ENCODE measurements around the gene PHF13.
A peak's percentile ranks its signal among the peaks of the same experiment; 100 is the strongest.

PHF13 gene

GRCh38 chr1:6613361-6614018 lies at the start of gene PHF13:
Gene PHF13 (plus strand): TSS chr1:6613731. CDS start chr1:6614067, 336 bp downstream.
- H3K4me1 ChIP-seq, result peaks cover 0 to 50% (median 23%) of the 10 kb centered on the region in 4 donors

GRCh38 chr1:6569033-6569432 lies 44.5 kb upstream of the PHF13 start:
- no peak overlapping the region for H3K27ac ChIP-seq
- DNase-seq, result no peak
- peaks cover 0 to 3% of the 10 kb centered on the region in 2 donors for H3K27me3 ChIP-seq
- peaks cover 0 to 6% (median 0%) of the 10 kb centered on the region in 3 donors for H3K9me3 ChIP-seq
- TF ChIP-seq CTCF (IDR thresholded peaks at IDR 0.05), result no peak
- no peaks in the 10 kb centered on the region for H3K36me3 ChIP-seq
- intact Hi-C loops (cut with DNase I; ENCODE audit: low total_unique reads), result no loop called here
- no peaks in the 10 kb centered on the region for H3K4me1 ChIP-seq
- no peak overlapping the region for H3K4me3 ChIP-seq

More at GRCh38 chr1:6613361-6614018, at the start of gene PHF13:
- H3K4me3 ChIP-seq, result peak within 1 kb of the TSS; percentile 95 to 100
- H3K36me3 ChIP-seq, result peaks cover 0 to 13% (median 4%) of the 10 kb centered on the region in 3 donors
- intact Hi-C loops (cut with DNase I; ENCODE audit: low total_unique reads), result no loop called here
- peak; percentile 99 to 100 for DNase-seq
- TF ChIP-seq CTCF (IDR thresholded peaks at IDR 0.05), result no peak
- H3K9me3 ChIP-seq, result no peaks in the 10 kb centered on the region
- no peaks in the 10 kb centered on the region for H3K27me3 ChIP-seq
- H3K27ac ChIP-seq, result peak within 1 kb of the TSS; percentile 98 to 99

- Histone ChIP-seq H3K36me3 (no peaks in the 10 kb centered on the region), H3K4me3 (no peak overlapping the region), H3K9me3 (peaks cover 0 to 6% (median 0%) of the 10 kb centered on the region in 3 donors), H3K4me1 (no peaks in the 10 kb centered on the region), H3K27ac (no peak overlapping the region), H3K27me3 (peaks cover 0 to 4% of the 10 kb centered on the region in 2 donors)
- DNase-seq, result no peak
- intact Hi-C loops (cut with DNase I; ENCODE audit: low total_unique reads), result no loop called here
- TF ChIP-seq CTCF (IDR thresholded peaks at IDR 0.05), result no peak
These were observed 43.4 kb upstream of the PHF13 start for GRCh38 chr1:6570100-6570499.

GRCh38 chr1:6570987-6571386 lies 42.5 kb upstream of the PHF13 start:
- peaks cover 0 to 2% of the 10 kb centered on the region in 2 donors for H3K27me3 ChIP-seq
- no peak overlapping the region for H3K27ac ChIP-seq
- H3K9me3 ChIP-seq, result peaks cover 0 to 6% (median 0%) of the 10 kb centered on the region in 3 donors
- H3K4me1 ChIP-seq, result no peaks in the 10 kb centered on the region
- no peak for DNase-seq
- H3K36me3 ChIP-seq, result no peaks in the 10 kb centered on the region
- no peak for TF ChIP-seq CTCF (IDR thresholded peaks at IDR 0.05)
- no peak overlapping the region for H3K4me3 ChIP-seq
- intact Hi-C loops (cut with DNase I; ENCODE audit: low total_unique reads), result no loop called here

- peaks cover 0 to 2% of the 10 kb centered on the region in 2 donors for H3K27me3 ChIP-seq
- intact Hi-C loops (cut with DNase I; ENCODE audit: low total_unique reads), result no loop called here
These were observed 40.7 kb upstream of the PHF13 start for GRCh38 chr1:6572653-6573383.

More at GRCh38 chr1:6572653-6573383, 40.7 kb upstream of the PHF13 start:
- DNase-seq, result no peak
- TF ChIP-seq CTCF (IDR thresholded peaks at IDR 0.05), result no peak
- Histone ChIP-seq H3K4me1 (no peaks in the 10 kb centered on the region), H3K27ac (no peak overlapping the region), H3K4me3 (no peak overlapping the region), H3K9me3 (peaks cover 0 to 6% (median 0%) of the 10 kb centered on the region in 3 donors), H3K36me3 (no peaks in the 10 kb centered on the region)

Data from tibial artery (tissue), 4 donors.